ENCODE results near the gene ANKRD18A. TPM values are rescaled to one million over a fixed set of nuclear protein-coding genes. Genes with fewer than 3 reads are reported as not detected.

Gene ANKRD18A
- total RNA-seq: 2.6 TPM
- long read RNA-seq, partial matches to known transcripts: 0 of 1 reads
- long read RNA-seq, other reads (novel, unspliced or antisense): 1 of 1 reads

GRCh38 chr9:38620483-38621433 is at the start of gene ANKRD18A:
TSS of gene ANKRD18A (minus strand) at chr9:38620596. CDS start at chr9:38620285, 311 bp downstream.
- peaks cover 21% of the 10 kb centered on the region for H3K9me3 ChIP-seq (replicated peaks)
- DNase-seq: peak; percentile 72
- no peaks in the 10 kb centered on the region for H3K36me3 ChIP-seq
- peak; percentile 64 for TF ChIP-seq CTCF (IDR thresholded peaks at IDR 0.05; ENCODE audit: borderline replicate concordance)
- H3K4me1 ChIP-seq: peaks cover 33% of the 10 kb centered on the region
- H3K27me3 ChIP-seq (ENCODE audit: low read depth): peaks cover 80% of the 10 kb centered on the region
- intact Hi-C loops (cut with micrococcal nuclease): no loop called here
- H3K27ac ChIP-seq (replicated peaks): peak within 1 kb of the TSS; percentile 63
- peak within 1 kb of the TSS; percentile 67 for H3K4me3 ChIP-seq

- Histone ChIP-seq H3K36me3 (no peaks in the 10 kb centered on the region), H3K27me3 (ENCODE audit: low read depth) (no peaks in the 10 kb centered on the region), H3K4me3 (no peak overlapping the region), H3K9me3 (replicated peaks) (no peaks in the 10 kb centered on the region), H3K27ac (replicated peaks) (no peak overlapping the region), H3K4me1 (peaks cover 25% of the 10 kb centered on the region)
- intact Hi-C loops (cut with micrococcal nuclease): no loop called here
- TF ChIP-seq CTCF (IDR thresholded peaks at IDR 0.05; ENCODE audit: borderline replicate concordance): no peak
- DNase-seq: no peak
These were observed 48.5 kb upstream of the ANKRD18A start for GRCh38 chr9:38668791-38669466.

GRCh38 chr9:38662763-38663593 is 42.6 kb upstream of the ANKRD18A start:
- peak; percentile 43 for TF ChIP-seq CTCF (IDR thresholded peaks at IDR 0.05; ENCODE audit: borderline replicate concordance)

GRCh38 chr9:38659538-38659937 is 39.1 kb upstream of the ANKRD18A start:
- DNase-seq: no peak
- no peaks in the 10 kb centered on the region for H3K36me3 ChIP-seq
- intact Hi-C loops (cut with micrococcal nuclease): no loop called here
- H3K27ac ChIP-seq (replicated peaks): no peak overlapping the region
- no peak overlapping the region for H3K4me3 ChIP-seq
- no peaks in the 10 kb centered on the region for H3K27me3 ChIP-seq (ENCODE audit: low read depth)
- TF ChIP-seq CTCF (IDR thresholded peaks at IDR 0.05; ENCODE audit: borderline replicate concordance): no peak
- H3K4me1 ChIP-seq: peaks cover 10% of the 10 kb centered on the region
- H3K9me3 ChIP-seq (replicated peaks): no peaks in the 10 kb centered on the region

More at GRCh38 chr9:38662763-38663593, 42.6 kb upstream of the ANKRD18A start:
- Histone ChIP-seq H3K4me1 (no peaks in the 10 kb centered on the region), H3K27ac (replicated peaks) (peak overlapping the region; percentile 15), H3K9me3 (replicated peaks) (no peaks in the 10 kb centered on the region), H3K36me3 (no peaks in the 10 kb centered on the region), H3K27me3 (ENCODE audit: low read depth) (no peaks in the 10 kb centered on the region), H3K4me3 (no peak overlapping the region)
- no peak for DNase-seq
- intact Hi-C loops (cut with micrococcal nuclease): no loop called here

GRCh38 chr9:38656896-38657295 is 36.5 kb upstream of the ANKRD18A start:
- no peak for TF ChIP-seq CTCF (IDR thresholded peaks at IDR 0.05; ENCODE audit: borderline replicate concordance)
- intact Hi-C loops (cut with micrococcal nuclease): no loop called here

More at GRCh38 chr9:38656896-38657295, 36.5 kb upstream of the ANKRD18A start:
- Histone ChIP-seq H3K4me1 (peaks cover 18% of the 10 kb centered on the region), H3K4me3 (no peak overlapping the region), H3K36me3 (no peaks in the 10 kb centered on the region), H3K9me3 (replicated peaks) (no peaks in the 10 kb centered on the region), H3K27me3 (ENCODE audit: low read depth) (no peaks in the 10 kb centered on the region), H3K27ac (replicated peaks) (no peak overlapping the region)
- DNase-seq: no peak

Measured in left ventricle myocardium inferior (tissue), 1 donor.